ENCODE measurements around the gene VENTX.

The VENTX gene

GRCh38 chr10:133272964-133273420 lies 35.3 kb downstream of the VENTX start:
- DNase-seq (ENCODE audit: low read depth in 2 of 2), result no peak
- no peak for TF ChIP-seq CTCF (IDR thresholded peaks at IDR 0.05; ENCODE audit: low read depth, low read length)
- H3K4me3 ChIP-seq (replicated peaks in 1 of 2; ENCODE audit: low read depth in 2 of 2, low read length in 2 of 2), result no peak overlapping the region

GRCh38 chr10:133273534-133274143 lies 36.0 kb downstream of the VENTX start:
- no peak for DNase-seq (ENCODE audit: low read depth in 2 of 2)
- TF ChIP-seq CTCF (IDR thresholded peaks at IDR 0.05; ENCODE audit: low read depth, low read length), result no peak
- H3K4me3 ChIP-seq (replicated peaks in 1 of 2; ENCODE audit: low read depth in 2 of 2, low read length in 2 of 2), result no peak overlapping the region

- H3K4me3 ChIP-seq (replicated peaks in 1 of 2; ENCODE audit: low read depth in 2 of 2, low read length in 2 of 2), result no peak overlapping the region
- DNase-seq (ENCODE audit: low read depth in 2 of 2), result no peak
- no peak for TF ChIP-seq CTCF (IDR thresholded peaks at IDR 0.05; ENCODE audit: low read depth, low read length)
These were observed 37.4 kb downstream of the VENTX start for GRCh38 chr10:133274751-133275683.

GRCh38 chr10:133275684-133276092 lies 38.0 kb downstream of the VENTX start:
- DNase-seq (ENCODE audit: low read depth in 2 of 2), result no peak

GRCh38 chr10:133276100-133276434 lies 38.4 kb downstream of the VENTX start:
- H3K4me3 ChIP-seq (replicated peaks in 1 of 2; ENCODE audit: low read depth in 2 of 2, low read length in 2 of 2), result no peak overlapping the region
- DNase-seq (ENCODE audit: low read depth in 2 of 2), result no peak
- TF ChIP-seq CTCF (IDR thresholded peaks at IDR 0.05; ENCODE audit: low read depth, low read length), result no peak

More at GRCh38 chr10:133275684-133276092, 38.0 kb downstream of the VENTX start:
- no peak for TF ChIP-seq CTCF (IDR thresholded peaks at IDR 0.05; ENCODE audit: low read depth, low read length)
- no peak overlapping the region for H3K4me3 ChIP-seq (replicated peaks in 1 of 2; ENCODE audit: low read depth in 2 of 2, low read length in 2 of 2)

GRCh38 chr10:133276435-133277201 lies 39.0 kb downstream of the VENTX start, which contains the start of gene ADAM8:
Gene ADAM8 (minus strand): TSS chr10:133276868. CDS start chr10:133276817, 51 bp downstream.
- H3K4me3 ChIP-seq (replicated peaks in 1 of 2; ENCODE audit: low read depth in 2 of 2, low read length in 2 of 2), result no peak within 1 kb of the TSS
- no peak for TF ChIP-seq CTCF (IDR thresholded peaks at IDR 0.05; ENCODE audit: low read depth, low read length)
- no peak for DNase-seq (ENCODE audit: low read depth in 2 of 2)
